Adipocyte (in vitro differentiated cells): Measurements from ENCODE around the gene MYO1C.

Experiments used
- DNase-seq: peaks from one replicate; pipeline ENCODE4 v3.0.0-alpha.2; 2015; ENCODE audit warnings: low read depth
- H3K27me3 ChIP-seq: replicated peaks from 2 replicates; pipeline ENCODE4 v1.7.0; 2013; ENCODE audit warnings: mild to moderate bottlenecking, low read length, moderate library complexity; ENCODE audit not compliant: control insufficient read depth, insufficient read depth
- H3K36me3 ChIP-seq: 2 replicates; pipeline ENCODE4 v1.7.0; 2013; ENCODE audit warnings: low read length, mild to moderate bottlenecking, moderate library complexity; ENCODE audit not compliant: control insufficient read depth, insufficient read depth, severe bottlenecking
- H3K4me1 ChIP-seq: 2 replicates; pipeline ENCODE4 v1.7.0; 2013; ENCODE audit warnings: mild to moderate bottlenecking, low read length, moderate library complexity; ENCODE audit not compliant: control insufficient read depth, insufficient read depth
- H3K4me3 ChIP-seq: 2 replicates; pipeline ENCODE4 v1.7.0; 2013; ENCODE audit warnings: mild to moderate bottlenecking, low read length, moderate library complexity
- H3K9ac ChIP-seq: 2 replicates; pipeline ENCODE4 v1.7.0; 2013; ENCODE audit warnings: mild to moderate bottlenecking, low read length, moderate library complexity
- H3K9me3 ChIP-seq: 2 replicates; pipeline ENCODE4 v1.7.0; 2013; ENCODE audit warnings: mild to moderate bottlenecking, low read length, moderate library complexity; ENCODE audit not compliant: control insufficient read depth

The MYO1C gene

GRCh38 chr17:1484060-1484535, 8.4 kb downstream of the MYO1C start:
- Histone ChIP-seq H3K9ac (no peak overlapping the region), H3K27me3 (no peaks in the 10 kb centered on the region), H3K4me1 (peaks cover 42% of the 10 kb centered on the region), H3K9me3 (no peaks in the 10 kb centered on the region), H3K36me3 (peaks cover 31% of the 10 kb centered on the region), H3K4me3 (no peak overlapping the region)
- no peak for DNase-seq

GRCh38 chr17:1482680-1483079, 9.8 kb downstream of the MYO1C start:
- H3K27me3 ChIP-seq: no peaks in the 10 kb centered on the region
- no peak overlapping the region for H3K9ac ChIP-seq
- peaks cover 45% of the 10 kb centered on the region for H3K36me3 ChIP-seq
- no peaks in the 10 kb centered on the region for H3K9me3 ChIP-seq
- H3K4me1 ChIP-seq: peaks cover 33% of the 10 kb centered on the region
- no peak overlapping the region for H3K4me3 ChIP-seq
- no peak for DNase-seq

- Histone ChIP-seq H3K9ac (no peak overlapping the region), H3K4me1 (peaks cover 29% of the 10 kb centered on the region), H3K9me3 (no peaks in the 10 kb centered on the region), H3K27me3 (no peaks in the 10 kb centered on the region), H3K4me3 (no peak overlapping the region), H3K36me3 (peaks cover 54% of the 10 kb centered on the region)
- no peak for DNase-seq
Observed at GRCh38 chr17:1481736-1482135, 10.8 kb downstream of the MYO1C start.

- no peak overlapping the region for H3K4me3 ChIP-seq
- no peaks in the 10 kb centered on the region for H3K27me3 ChIP-seq
- no peak for DNase-seq
- peaks cover 57% of the 10 kb centered on the region for H3K36me3 ChIP-seq
- peaks cover 31% of the 10 kb centered on the region for H3K4me1 ChIP-seq
- H3K9ac ChIP-seq: no peak overlapping the region
- H3K9me3 ChIP-seq: no peaks in the 10 kb centered on the region
Observed at GRCh38 chr17:1480747-1481465, 11.6 kb downstream of the MYO1C start.

- H3K9ac ChIP-seq: no peak overlapping the region
- DNase-seq: no peak
- no peaks in the 10 kb centered on the region for H3K9me3 ChIP-seq
- H3K4me3 ChIP-seq: no peak overlapping the region
- peaks cover 76% of the 10 kb centered on the region for H3K36me3 ChIP-seq
- H3K4me1 ChIP-seq: peaks cover 38% of the 10 kb centered on the region
- H3K27me3 ChIP-seq: no peaks in the 10 kb centered on the region
Observed at GRCh38 chr17:1478418-1478817, 14.1 kb downstream of the MYO1C start.

- H3K9me3 ChIP-seq: no peaks in the 10 kb centered on the region
- peaks cover 78% of the 10 kb centered on the region for H3K36me3 ChIP-seq
- peaks cover 14% of the 10 kb centered on the region for H3K4me1 ChIP-seq
Observed at GRCh38 chr17:1475321-1475854, 17.1 kb downstream of the MYO1C start.

GRCh38 chr17:1474402-1475189, 17.9 kb downstream of the MYO1C start:
- H3K4me1 ChIP-seq: peaks cover 14% of the 10 kb centered on the region
- H3K27me3 ChIP-seq: no peaks in the 10 kb centered on the region
- H3K9me3 ChIP-seq: no peaks in the 10 kb centered on the region
- H3K36me3 ChIP-seq: peaks cover 82% of the 10 kb centered on the region
- peak overlapping the region; percentile 65 for H3K9ac ChIP-seq
- H3K4me3 ChIP-seq: no peak overlapping the region
- DNase-seq: no peak

More at GRCh38 chr17:1475321-1475854, 17.1 kb downstream of the MYO1C start:
- no peak for DNase-seq
- H3K27me3 ChIP-seq: no peaks in the 10 kb centered on the region
- H3K4me3 ChIP-seq: peak overlapping the region; percentile 36
- H3K9ac ChIP-seq: peak overlapping the region; percentile 65

- Histone ChIP-seq H3K36me3 (peaks cover 85% of the 10 kb centered on the region), H3K27me3 (no peaks in the 10 kb centered on the region), H3K4me3 (no peak overlapping the region), H3K9ac (no peak overlapping the region), H3K4me1 (peaks cover 14% of the 10 kb centered on the region), H3K9me3 (no peaks in the 10 kb centered on the region)
- no peak for DNase-seq
Observed at GRCh38 chr17:1473841-1474240, 18.6 kb downstream of the MYO1C start.

- peaks cover 85% of the 10 kb centered on the region for H3K36me3 ChIP-seq
- no peak for DNase-seq
- H3K9ac ChIP-seq: no peak overlapping the region
- H3K27me3 ChIP-seq: no peaks in the 10 kb centered on the region
- peaks cover 17% of the 10 kb centered on the region for H3K4me1 ChIP-seq
- H3K4me3 ChIP-seq: no peak overlapping the region
- no peaks in the 10 kb centered on the region for H3K9me3 ChIP-seq
Observed at GRCh38 chr17:1473170-1473569, 19.3 kb downstream of the MYO1C start.

- Histone ChIP-seq H3K36me3 (peaks cover 81% of the 10 kb centered on the region), H3K4me3 (no peak overlapping the region), H3K4me1 (peaks cover 20% of the 10 kb centered on the region), H3K9ac (no peak overlapping the region), H3K9me3 (no peaks in the 10 kb centered on the region), H3K27me3 (no peaks in the 10 kb centered on the region)
- DNase-seq: no peak
Observed at GRCh38 chr17:1471911-1472821, 20.3 kb downstream of the MYO1C start.
